Mucosa of stomach (tissue), 1 donor: ENCODE data around the gene SET.
"Not testable (repeated sequence)": the region's sequence is repeated elsewhere in the genome, so short reads cannot be mapped to it uniquely, and the experiment has no call there.

Source experiments
- H3K27me3 ChIP-seq: one replicate; pipeline ENCODE4 v1.7.0; 2013; ENCODE audit warnings: mild to moderate bottlenecking, low read length; ENCODE audit not compliant: control insufficient read depth, insufficient read depth
- H3K36me3 ChIP-seq: one replicate; pipeline ENCODE4 v1.7.0; 2013; ENCODE audit warnings: low read length; ENCODE audit not compliant: control insufficient read depth, insufficient read depth
- H3K4me1 ChIP-seq: one replicate; pipeline ENCODE4 v1.7.0; 2013; ENCODE audit warnings: mild to moderate bottlenecking, low read length; ENCODE audit not compliant: control insufficient read depth, insufficient read depth
- H3K4me3 ChIP-seq: one replicate; pipeline ENCODE4 v1.7.0; 2013; ENCODE audit warnings: low read length
- H3K9ac ChIP-seq: one replicate; pipeline ENCODE4 v1.7.0; 2013; ENCODE audit warnings: mild to moderate bottlenecking, low read length, moderate library complexity
- H3K9me3 ChIP-seq: one replicate; pipeline ENCODE4 v1.7.0; 2013; ENCODE audit warnings: mild to moderate bottlenecking, low read length, moderate library complexity; ENCODE audit not compliant: control insufficient read depth
- donor health status: Pancreatic carcinoma.

The SET gene

GRCh38 chr9:128666481-128666941 lies 22.5 kb upstream of the SET start:
- H3K4me1 ChIP-seq, H3K27me3 ChIP-seq, H3K4me3 ChIP-seq, H3K9ac ChIP-seq, H3K9me3 ChIP-seq, H3K36me3 ChIP-seq: not testable (repeated sequence)

GRCh38 chr9:128669786-128670185 lies 19.2 kb upstream of the SET start:
- H3K9me3 ChIP-seq, result no peaks in the 10 kb centered on the region
- no peaks in the 10 kb centered on the region for H3K4me1 ChIP-seq
- H3K27me3 ChIP-seq, result no peaks in the 10 kb centered on the region

GRCh38 chr9:128675382-128675781 lies 13.6 kb upstream of the SET start:
- Histone ChIP-seq H3K9ac (no peak overlapping the region), H3K27me3 (no peaks in the 10 kb centered on the region), H3K4me1 (no peaks in the 10 kb centered on the region), H3K9me3 (no peaks in the 10 kb centered on the region), H3K4me3 (no peak overlapping the region), H3K36me3 (no peaks in the 10 kb centered on the region)

More at GRCh38 chr9:128669786-128670185, 19.2 kb upstream of the SET start:
- Histone ChIP-seq H3K4me3 (no peak overlapping the region), H3K9ac (no peak overlapping the region), H3K36me3 (no peaks in the 10 kb centered on the region)

GRCh38 chr9:128677794-128678193 lies 11.2 kb upstream of the SET start:
- Histone ChIP-seq H3K36me3 (no peaks in the 10 kb centered on the region), H3K9ac (no peak overlapping the region), H3K9me3 (no peaks in the 10 kb centered on the region), H3K27me3 (no peaks in the 10 kb centered on the region), H3K4me3 (no peak overlapping the region), H3K4me1 (no peaks in the 10 kb centered on the region)

- H3K36me3 ChIP-seq, result no peaks in the 10 kb centered on the region
- H3K9me3 ChIP-seq, result no peaks in the 10 kb centered on the region
- peaks cover 37% of the 10 kb centered on the region for H3K4me1 ChIP-seq
- H3K9ac ChIP-seq, result peak overlapping the region; percentile 97
- H3K4me3 ChIP-seq, result peak overlapping the region; percentile 72
- H3K27me3 ChIP-seq, result no peaks in the 10 kb centered on the region
Observed at GRCh38 chr9:128683340-128684064, 5.5 kb upstream of the SET start.

- no peaks in the 10 kb centered on the region for H3K36me3 ChIP-seq
- H3K4me3 ChIP-seq, result peak overlapping the region; percentile 72
- peak overlapping the region; percentile 97 for H3K9ac ChIP-seq
- no peaks in the 10 kb centered on the region for H3K9me3 ChIP-seq
- peaks cover 38% of the 10 kb centered on the region for H3K4me1 ChIP-seq
- no peaks in the 10 kb centered on the region for H3K27me3 ChIP-seq
Observed at GRCh38 chr9:128684065-128684324, 5.0 kb upstream of the SET start.

GRCh38 chr9:128684325-128685199 lies 4.5 kb upstream of the SET start:
- no peaks in the 10 kb centered on the region for H3K9me3 ChIP-seq
- no peaks in the 10 kb centered on the region for H3K27me3 ChIP-seq
- H3K36me3 ChIP-seq, result no peaks in the 10 kb centered on the region
- peaks cover 38% of the 10 kb centered on the region for H3K4me1 ChIP-seq
- peak overlapping the region; percentile 97 for H3K9ac ChIP-seq
- peak overlapping the region; percentile 72 for H3K4me3 ChIP-seq

- peak overlapping the region; percentile 42 for H3K4me3 ChIP-seq
- H3K36me3 ChIP-seq, result no peaks in the 10 kb centered on the region
- no peaks in the 10 kb centered on the region for H3K9me3 ChIP-seq
- H3K9ac ChIP-seq, result peak overlapping the region; percentile 72
- H3K27me3 ChIP-seq, result no peaks in the 10 kb centered on the region
- H3K4me1 ChIP-seq, result peaks cover 44% of the 10 kb centered on the region
Observed at GRCh38 chr9:128685636-128686489, 3.2 kb upstream of the SET start.

GRCh38 chr9:128687453-128687852 lies 1.6 kb upstream of the SET start:
- Histone ChIP-seq H3K4me1 (peaks cover 44% of the 10 kb centered on the region), H3K9ac (no peak overlapping the region), H3K4me3 (no peak overlapping the region)

GRCh38 chr9:128689293-128689774 lies 312 bp downstream of the SET start:
- no peak overlapping the region for H3K4me3 ChIP-seq

More at GRCh38 chr9:128687453-128687852, 1.6 kb upstream of the SET start:
- H3K9me3 ChIP-seq, result no peaks in the 10 kb centered on the region
- H3K36me3 ChIP-seq, result no peaks in the 10 kb centered on the region
- H3K27me3 ChIP-seq, result no peaks in the 10 kb centered on the region

GRCh38 chr9:128689820-128690683 lies 1.0 kb downstream of the SET start:
- peak overlapping the region; percentile 78 for H3K9ac ChIP-seq
- H3K4me3 ChIP-seq, result peak overlapping the region; percentile 74
- H3K9me3 ChIP-seq, result no peaks in the 10 kb centered on the region
- no peaks in the 10 kb centered on the region for H3K36me3 ChIP-seq
- no peaks in the 10 kb centered on the region for H3K27me3 ChIP-seq
- peaks cover 34% of the 10 kb centered on the region for H3K4me1 ChIP-seq

More at GRCh38 chr9:128689293-128689774, 312 bp downstream of the SET start:
- H3K9me3 ChIP-seq, result no peaks in the 10 kb centered on the region
- H3K27me3 ChIP-seq, result no peaks in the 10 kb centered on the region
- peaks cover 41% of the 10 kb centered on the region for H3K4me1 ChIP-seq
- peak overlapping the region; percentile 63 for H3K9ac ChIP-seq
- no peaks in the 10 kb centered on the region for H3K36me3 ChIP-seq
